GM12864 (cell line): Measurements from ENCODE around the gene ABCA1.
A peak's percentile ranks its signal among the peaks of the same experiment; 100 is the strongest.
"Not testable (repeated sequence)": the region's sequence is repeated elsewhere in the genome, so short reads cannot be mapped to it uniquely, and the experiment has no call there.

ENCODE experiments used
- DNase-seq: peaks from one replicate; pipeline ENCODE4 v3.0.0-alpha.2; 2011; ENCODE audit warnings: low read depth
- H3K4me3 ChIP-seq: 2 replicates; pipeline ENCODE4 v1.5.1; 2011; ENCODE audit warnings: mild to moderate bottlenecking, low read depth, low read length, control low read depth
- CTCF ChIP-seq: IDR thresholded peaks from 2 replicates; pipeline ENCODE4 v1.5.1; 2011; ENCODE audit warnings: low read depth, mild to moderate bottlenecking, moderate library complexity, low read length, control low read depth, inconsistent platforms; ENCODE audit errors: missing control alignments

Gene ABCA1

GRCh38 chr9:104772714-104773510, 155.0 kb downstream of the ABCA1 start:
- TF ChIP-seq CTCF = no peak
- no peak for DNase-seq
- no peak overlapping the region; the same call in 1 of the 2 replicates for H3K4me3 ChIP-seq

GRCh38 chr9:104769655-104770054, 158.3 kb downstream of the ABCA1 start:
- H3K4me3 ChIP-seq = no peak overlapping the region
- DNase-seq = no peak
- TF ChIP-seq CTCF = no peak

GRCh38 chr9:104769029-104769428, 158.9 kb downstream of the ABCA1 start:
- not testable (repeated sequence) for H3K4me3 ChIP-seq, DNase-seq

GRCh38 chr9:104767507-104767906, 160.4 kb downstream of the ABCA1 start:
- no peak for DNase-seq
- TF ChIP-seq CTCF = no peak
- H3K4me3 ChIP-seq = no peak overlapping the region

- no peak for DNase-seq
- no peak for TF ChIP-seq CTCF
- no peak overlapping the region for H3K4me3 ChIP-seq
These were observed 161.9 kb downstream of the ABCA1 start for GRCh38 chr9:104766025-104766424.

- no peak for DNase-seq
- no peak for TF ChIP-seq CTCF
- H3K4me3 ChIP-seq = peak overlapping the region; percentile 86; the same call in 1 of the 2 replicates
These were observed 162.8 kb downstream of the ABCA1 start for GRCh38 chr9:104765138-104765537.

- no peak overlapping the region for H3K4me3 ChIP-seq
- no peak for TF ChIP-seq CTCF
- no peak for DNase-seq
These were observed 169.0 kb downstream of the ABCA1 start for GRCh38 chr9:104758974-104759373.
